Measurements from ENCODE around the gene ECE2. TPM values are rescaled to one million over a fixed set of nuclear protein-coding genes. Genes with fewer than 3 reads are reported as not detected.

The ECE2 gene
- polyA plus RNA-seq, 1 donor from 2014 or later: 0.22 TPM

DNA sequence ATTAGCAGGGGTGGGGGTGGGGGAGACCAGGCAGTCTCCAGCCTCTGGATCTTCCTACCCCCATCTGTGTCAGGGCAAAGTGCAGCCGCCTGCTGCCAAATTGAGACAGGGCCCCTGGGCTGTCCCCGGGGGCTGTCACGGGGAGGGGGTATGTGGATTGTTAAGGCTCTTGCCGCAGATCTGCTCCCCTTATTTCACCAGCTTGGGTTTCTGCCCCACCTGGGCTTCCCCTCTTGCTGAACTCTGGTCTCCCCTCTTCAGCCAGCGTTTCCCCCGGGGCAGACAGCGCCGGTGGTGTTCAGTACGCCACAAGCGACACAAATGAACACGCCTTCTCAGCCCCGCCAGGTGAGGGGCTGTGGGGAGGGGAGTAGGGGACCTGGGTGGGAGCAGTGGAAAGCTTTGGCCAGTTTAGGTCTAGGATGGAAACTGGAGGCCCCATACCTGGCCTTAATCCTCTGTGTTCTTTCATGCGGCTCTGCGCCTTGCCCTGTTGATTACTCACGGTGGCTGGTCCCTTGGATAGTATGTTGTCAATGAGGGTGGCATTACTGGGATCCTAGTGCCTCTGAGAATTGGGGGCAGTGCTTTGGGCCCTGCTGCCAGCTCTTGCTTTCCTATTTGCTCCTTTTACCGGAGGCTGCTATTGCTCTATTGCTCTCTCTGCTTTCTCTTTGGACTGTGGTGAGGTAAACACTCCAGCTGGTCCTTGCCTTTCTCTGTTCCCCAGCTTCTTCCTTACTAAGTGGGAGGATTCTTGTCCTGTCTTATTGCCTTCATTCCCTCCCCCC lies 40.2 kb downstream of the ECE2 start (continued):
- TF ChIP-seq, protein P1, sequence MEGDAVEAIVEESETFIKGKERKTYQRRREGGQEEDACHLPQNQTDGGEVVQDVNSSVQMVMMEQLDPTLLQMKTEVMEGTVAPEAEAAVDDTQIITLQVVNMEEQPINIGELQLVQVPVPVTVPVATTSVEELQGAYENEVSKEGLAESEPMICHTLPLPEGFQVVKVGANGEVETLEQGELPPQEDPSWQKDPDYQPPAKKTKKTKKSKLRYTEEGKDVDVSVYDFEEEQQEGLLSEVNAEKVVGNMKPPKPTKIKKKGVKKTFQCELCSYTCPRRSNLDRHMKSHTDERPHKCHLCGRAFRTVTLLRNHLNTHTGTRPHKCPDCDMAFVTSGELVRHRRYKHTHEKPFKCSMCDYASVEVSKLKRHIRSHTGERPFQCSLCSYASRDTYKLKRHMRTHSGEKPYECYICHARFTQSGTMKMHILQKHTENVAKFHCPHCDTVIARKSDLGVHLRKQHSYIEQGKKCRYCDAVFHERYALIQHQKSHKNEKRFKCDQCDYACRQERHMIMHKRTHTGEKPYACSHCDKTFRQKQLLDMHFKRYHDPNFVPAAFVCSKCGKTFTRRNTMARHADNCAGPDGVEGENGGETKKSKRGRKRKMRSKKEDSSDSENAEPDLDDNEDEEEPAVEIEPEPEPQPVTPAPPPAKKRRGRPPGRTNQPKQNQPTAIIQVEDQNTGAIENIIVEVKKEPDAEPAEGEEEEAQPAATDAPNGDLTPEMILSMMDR (IDR thresholded peaks at IDR 0.05; ENCODE audit: poor library complexity, severe bottlenecking): no peak
- TF ChIP-seq RAD21 (conservative IDR thresholded peaks at IDR 0.05) (no peak), SMC3 (conservative IDR thresholded peaks at IDR 0.05; ENCODE audit: poor library complexity) (no peak), EZH2 (IDR thresholded peaks at IDR 0.05; ENCODE audit: borderline replicate concordance, insufficient read depth, low read length, poor library complexity, severe bottlenecking) (no peak)

DNA sequence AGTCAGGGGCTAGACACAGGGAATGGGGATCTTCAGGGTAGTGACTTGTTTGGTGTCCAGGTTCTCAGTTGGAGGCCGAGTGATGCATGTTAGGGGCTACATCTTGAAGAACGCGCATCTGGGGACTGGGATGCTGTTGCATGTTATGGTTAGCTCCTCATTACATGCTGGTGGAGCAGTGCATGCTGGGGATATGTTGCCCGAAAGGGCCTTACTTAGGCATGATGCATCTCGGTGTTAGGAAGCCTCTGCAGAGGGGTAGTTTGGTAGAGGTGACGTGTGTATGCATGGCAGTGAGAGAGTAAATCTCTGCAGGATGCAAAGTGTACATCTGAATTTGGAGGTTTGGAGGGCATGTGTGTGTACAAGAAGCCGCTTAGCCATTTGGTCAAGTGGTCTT lies 41.0 kb downstream of the ECE2 start:
- peaks cover 35% of the 10 kb centered on the region for H3K79me2 ChIP-seq (replicated peaks; ENCODE audit: insufficient read depth, low read length)
- H3K36me3 ChIP-seq (ENCODE audit: insufficient read depth, low read length): no peaks in the 10 kb centered on the region
- TF ChIP-seq EP300 (conservative IDR thresholded peaks at IDR 0.05; ENCODE audit: poor library complexity, severe bottlenecking): no peak
- TF ChIP-seq, protein P2, sequence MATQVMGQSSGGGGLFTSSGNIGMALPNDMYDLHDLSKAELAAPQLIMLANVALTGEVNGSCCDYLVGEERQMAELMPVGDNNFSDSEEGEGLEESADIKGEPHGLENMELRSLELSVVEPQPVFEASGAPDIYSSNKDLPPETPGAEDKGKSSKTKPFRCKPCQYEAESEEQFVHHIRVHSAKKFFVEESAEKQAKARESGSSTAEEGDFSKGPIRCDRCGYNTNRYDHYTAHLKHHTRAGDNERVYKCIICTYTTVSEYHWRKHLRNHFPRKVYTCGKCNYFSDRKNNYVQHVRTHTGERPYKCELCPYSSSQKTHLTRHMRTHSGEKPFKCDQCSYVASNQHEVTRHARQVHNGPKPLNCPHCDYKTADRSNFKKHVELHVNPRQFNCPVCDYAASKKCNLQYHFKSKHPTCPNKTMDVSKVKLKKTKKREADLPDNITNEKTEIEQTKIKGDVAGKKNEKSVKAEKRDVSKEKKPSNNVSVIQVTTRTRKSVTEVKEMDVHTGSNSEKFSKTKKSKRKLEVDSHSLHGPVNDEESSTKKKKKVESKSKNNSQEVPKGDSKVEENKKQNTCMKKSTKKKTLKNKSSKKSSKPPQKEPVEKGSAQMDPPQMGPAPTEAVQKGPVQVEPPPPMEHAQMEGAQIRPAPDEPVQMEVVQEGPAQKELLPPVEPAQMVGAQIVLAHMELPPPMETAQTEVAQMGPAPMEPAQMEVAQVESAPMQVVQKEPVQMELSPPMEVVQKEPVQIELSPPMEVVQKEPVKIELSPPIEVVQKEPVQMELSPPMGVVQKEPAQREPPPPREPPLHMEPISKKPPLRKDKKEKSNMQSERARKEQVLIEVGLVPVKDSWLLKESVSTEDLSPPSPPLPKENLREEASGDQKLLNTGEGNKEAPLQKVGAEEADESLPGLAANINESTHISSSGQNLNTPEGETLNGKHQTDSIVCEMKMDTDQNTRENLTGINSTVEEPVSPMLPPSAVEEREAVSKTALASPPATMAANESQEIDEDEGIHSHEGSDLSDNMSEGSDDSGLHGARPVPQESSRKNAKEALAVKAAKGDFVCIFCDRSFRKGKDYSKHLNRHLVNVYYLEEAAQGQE (IDR thresholded peaks at IDR 0.05; ENCODE audit: borderline replicate concordance): no peak
- TF ChIP-seq SMC3 (conservative IDR thresholded peaks at IDR 0.05; ENCODE audit: poor library complexity): no peak
- no peak for TF ChIP-seq POLR2AphosphoS5 (IDR thresholded peaks at IDR 0.05)
- no peak for TF ChIP-seq EZH2 (IDR thresholded peaks at IDR 0.05; ENCODE audit: borderline replicate concordance, insufficient read depth, low read length, poor library complexity, severe bottlenecking)
- TF ChIP-seq, protein P1 (IDR thresholded peaks at IDR 0.05; ENCODE audit: poor library complexity, severe bottlenecking): no peak
- no peak for TF ChIP-seq RAD21 (conservative IDR thresholded peaks at IDR 0.05)
- TF ChIP-seq MXI1 (conservative IDR thresholded peaks at IDR 0.05; ENCODE audit: poor library complexity, severe bottlenecking): no peak
- no peak for TF ChIP-seq TAF1 (IDR thresholded peaks at IDR 0.05; ENCODE audit: low read depth)
- H3K9me2 ChIP-seq (ENCODE audit: insufficient read depth, low read length): no peaks in the 10 kb centered on the region
- peak overlapping the region; percentile 87 for H3K4me3 ChIP-seq (ENCODE audit: low read length)
- H3K9me3 ChIP-seq (ENCODE audit: low read length): no peaks in the 10 kb centered on the region
- H3K27me3 ChIP-seq (ENCODE audit: insufficient read depth, low read depth, low read length): no peaks in the 10 kb centered on the region
- no peak overlapping the region for H3K27ac ChIP-seq (ENCODE audit: low read length)
- no peak overlapping the region for H2AFZ ChIP-seq (ENCODE audit: low read depth, low read length)
- no peaks in the 10 kb centered on the region for H4K20me1 ChIP-seq (ENCODE audit: insufficient read depth)
- no peaks in the 10 kb centered on the region for H3F3A ChIP-seq (ENCODE audit: insufficient read depth, low read length, poor library complexity, severe bottlenecking)
- no peak overlapping the region for H3K9ac ChIP-seq (ENCODE audit: low read length)
- no peak overlapping the region for H3K4me2 ChIP-seq (ENCODE audit: low read length)
